HEK293 (cell line): ENCODE results near the gene PRPF8.

Source experiments
- CTCF ChIA-PET: fragments of 350-600 bp; formaldehyde crosslinking; extraction: SDS; loops from one replicate; lab custom pipeline; 2021; ENCODE audit warnings: antibody characterized with exemption; lab: Yijun Ruan, JAX
- POLR2A ChIA-PET: fragments of 300-600 bp; formaldehyde crosslinking; extraction: SDS; loops from one replicate; lab custom pipeline; 2020; ENCODE audit warnings: antibody characterized with exemption, inconsistent platforms; lab: Yijun Ruan, JAX
- H3K27ac ChIP-seq: fragments of 200-500 bp; sonication (Bioruptor generic); 2 replicates; pipeline ENCODE4 v1.5.1; 2014; ENCODE audit warnings: low read depth, low read length, control low read depth, inconsistent platforms; ENCODE audit errors: extremely low read depth
- H3K36me3 ChIP-seq, 2 experiments: fragments of 200-500 bp in 1 of 2; sonication (Bioruptor generic) in 1 of 2; 1 replicate in 1 of 2; 2 replicates in 1 of 2; pipeline ENCODE4 v1.5.1; 2014 to 2017; ENCODE audit warnings: inconsistent platforms in 2 of 2, low read length in 2 of 2; ENCODE audit not compliant: control insufficient read depth in 2 of 2, insufficient read depth in 1 of 2
- H3K4me1 ChIP-seq: fragments of 200-500 bp; sonication (Bioruptor generic); 2 replicates; pipeline ENCODE4 v1.5.1; 2014; ENCODE audit warnings: mild to moderate bottlenecking, low read length, inconsistent platforms; ENCODE audit not compliant: control insufficient read depth, insufficient read depth
- H3K4me3 ChIP-seq: 2 replicates; pipeline ENCODE4 v1.5.1; 2011; ENCODE audit warnings: low read depth, mild to moderate bottlenecking, control low read depth, low read length, moderate library complexity
- H3K9me3 ChIP-seq: fragments of 200-500 bp; sonication (Bioruptor generic); 2 replicates; pipeline ENCODE4 v1.5.1; 2014; ENCODE audit warnings: low read depth, low read length, inconsistent platforms; ENCODE audit not compliant: control insufficient read depth, insufficient read depth
- ATF2 ChIP-seq: fragments of 450-650 bp; formaldehyde crosslinking; IDR thresholded peaks from 2 replicates; pipeline ENCODE4 v1.5.1; 2016; ENCODE audit warnings: missing biosample characterization, missing genetic modification characterization, low read depth
- ELK4 ChIP-seq: IDR thresholded peaks from 2 replicates; pipeline ENCODE4 v1.6.1; 2011; ENCODE audit warnings: mild to moderate bottlenecking, low read depth, low read length, borderline replicate concordance
- GLI2 ChIP-seq: fragments of 450-650 bp; formaldehyde crosslinking; IDR thresholded peaks from 2 replicates; pipeline ENCODE4; 2017; ENCODE audit warnings: missing biosample characterization, missing genetic modification characterization, low read depth, borderline replicate concordance
- REPIN1 ChIP-seq: fragments of 450-650 bp; formaldehyde crosslinking; IDR thresholded peaks from 2 replicates; pipeline ENCODE4 v1.5.1; 2017; ENCODE audit warnings: missing biosample characterization, missing genetic modification characterization, low read depth
- REST ChIP-seq: fragments of 450-650 bp; formaldehyde crosslinking; IDR thresholded peaks from 2 replicates; pipeline ENCODE4 v1.5.1; 2016; ENCODE audit warnings: missing biosample characterization, missing genetic modification characterization
- WT1 ChIP-seq: fragments of 450-650 bp; formaldehyde crosslinking; IDR thresholded peaks from 2 replicates; pipeline ENCODE4 v1.5.1; 2016; ENCODE audit warnings: missing biosample characterization, missing genetic modification characterization
- ZBTB10 ChIP-seq: fragments of 450-650 bp; formaldehyde crosslinking; IDR thresholded peaks from 2 replicates; pipeline ENCODE4 v1.5.1; 2016; ENCODE audit warnings: missing biosample characterization, missing genetic modification characterization
- ZBTB49 ChIP-seq: fragments of 450-650 bp; formaldehyde crosslinking; IDR thresholded peaks from 2 replicates; pipeline ENCODE4 v1.5.1; 2016; ENCODE audit warnings: missing biosample characterization, missing genetic modification characterization, low read depth
- ZEB2 ChIP-seq: fragments of 450-650 bp; formaldehyde crosslinking; IDR thresholded peaks from 2 replicates; pipeline ENCODE4 v1.5.1; 2016; ENCODE audit warnings: missing biosample characterization, missing genetic modification characterization
- ZNF138 ChIP-seq: fragments of 450-650 bp; formaldehyde crosslinking; IDR thresholded peaks from 2 replicates; pipeline ENCODE4 v1.5.1; 2016; ENCODE audit warnings: missing biosample characterization, missing genetic modification characterization, borderline replicate concordance
- ZNF223 ChIP-seq: fragments of 450-650 bp; formaldehyde crosslinking; IDR thresholded peaks from 2 replicates; pipeline ENCODE4 v1.5.1; 2016; ENCODE audit warnings: missing biosample characterization, missing genetic modification characterization
- ZNF354C ChIP-seq: fragments of 450-650 bp; formaldehyde crosslinking; IDR thresholded peaks from 2 replicates; pipeline ENCODE4 v1.5.1; 2016; ENCODE audit warnings: missing biosample characterization, missing genetic modification characterization, low read depth, borderline replicate concordance
- ZNF514 ChIP-seq: fragments of 450-650 bp; formaldehyde crosslinking; IDR thresholded peaks from 2 replicates; pipeline ENCODE4 v1.5.1; 2016; ENCODE audit warnings: missing biosample characterization, missing genetic modification characterization
- ZNF521 ChIP-seq: fragments of 450-650 bp; formaldehyde crosslinking; IDR thresholded peaks from 2 replicates; pipeline ENCODE4 v1.5.1; 2017; ENCODE audit warnings: missing biosample characterization, mild to moderate bottlenecking, missing genetic modification characterization
- ZNF529 ChIP-seq: fragments of 450-650 bp; formaldehyde crosslinking; IDR thresholded peaks from 2 replicates; pipeline ENCODE4 v1.5.1; 2017; ENCODE audit warnings: missing genetic modification characterization, missing biosample characterization; ENCODE audit not compliant: insufficient replicate concordance
- ZNF561 ChIP-seq: fragments of 450-650 bp; IDR thresholded peaks from 2 replicates; pipeline ENCODE4 v1.5.1; 2018; ENCODE audit warnings: missing biosample characterization, missing genetic modification characterization, borderline replicate concordance
- ZNF621 ChIP-seq: fragments of 450-650 bp; formaldehyde crosslinking; IDR thresholded peaks from 2 replicates; pipeline ENCODE4 v1.5.1; 2017; ENCODE audit warnings: missing biosample characterization, missing genetic modification characterization
- ZNF707 ChIP-seq: fragments of 450-650 bp; formaldehyde crosslinking; IDR thresholded peaks from 2 replicates; pipeline ENCODE4 v1.5.1; 2016; ENCODE audit warnings: missing biosample characterization, missing genetic modification characterization
- ZSCAN30 ChIP-seq: fragments of 450-650 bp; IDR thresholded peaks from 2 replicates; pipeline ENCODE4 v1.5.1; 2018; ENCODE audit warnings: missing biosample characterization, mild to moderate bottlenecking, missing genetic modification characterization, moderate library complexity

Gene PRPF8

GRCh38 chr17:1625053-1625452 lies 59.6 kb downstream of the PRPF8 start:
- H3K4me1 ChIP-seq: no peaks in the 10 kb centered on the region; the same call in 1 of the 2 replicates
- POLR2A ChIA-PET: interaction anchor here (2.5 kb wide), 1 partner anchor 50 kb away, joined by 7 read pairs; no protein-coding TSS in a partner anchor
- CTCF ChIA-PET: interaction anchor here (0.6 to 1.9 kb wide), 3 partner anchors 9 to 51 kb away, joined by 3 to 9 read pairs (median 4); no protein-coding TSS in a partner anchor
- H3K36me3 ChIP-seq: no peaks in the 10 kb centered on the region
- H3K27ac ChIP-seq: no peak overlapping the region
- no peaks in the 10 kb centered on the region for H3K9me3 ChIP-seq
- H3K4me3 ChIP-seq: no peak overlapping the region
- TF ChIP-seq ZNF561 (tag by site-specific recombination): no peak
- TF ChIP-seq WT1 (tag by site-specific recombination): no peak
- TF ChIP-seq ZNF521 (tag by site-specific recombination): no peak
- TF ChIP-seq ZNF354C (tag by site-specific recombination): no peak
- no peak for TF ChIP-seq ZNF621 (tag by site-specific recombination)
- no peak for TF ChIP-seq ZSCAN30 (tag by site-specific recombination)
- no peak for TF ChIP-seq ZBTB49 (tag by site-specific recombination)
- TF ChIP-seq ZNF223 (tag by site-specific recombination): no peak
- no peak for TF ChIP-seq REPIN1 (tag by site-specific recombination)
- no peak for TF ChIP-seq ATF2
- no peak for TF ChIP-seq ELK4
- no peak for TF ChIP-seq ZNF707
- TF ChIP-seq GLI2 (tag by site-specific recombination): no peak

GRCh38 chr17:1624650-1625049 lies 60.0 kb downstream of the PRPF8 start:
- TF ChIP-seq ZNF514 (tag by site-specific recombination): no peak
- CTCF ChIA-PET: interaction anchor here (0.6 to 1.9 kb wide), 2 partner anchors 47 to 50 kb away, joined by 4 to 9 read pairs; no protein-coding TSS in a partner anchor
- Histone ChIP-seq H3K36me3 (no peaks in the 10 kb centered on the region), H3K9me3 (no peaks in the 10 kb centered on the region), H3K4me3 (no peak overlapping the region), H3K4me1 (no peaks in the 10 kb centered on the region; the same call in 1 of the 2 replicates), H3K27ac (no peak overlapping the region)
- POLR2A ChIA-PET: interaction anchor here (2.5 kb wide), 1 partner anchor 50 kb away, joined by 7 read pairs; no protein-coding TSS in a partner anchor

- POLR2A ChIA-PET: interaction anchor here (0.5 kb wide), 1 partner anchor 10 kb away, joined by 7 read pairs; no protein-coding TSS in a partner anchor
- Histone ChIP-seq H3K36me3 (no peaks in the 10 kb centered on the region), H3K9me3 (no peaks in the 10 kb centered on the region), H3K4me1 (no peaks in the 10 kb centered on the region; the same call in 1 of the 2 replicates), H3K27ac (no peak overlapping the region), H3K4me3 (no peak overlapping the region)
- CTCF ChIA-PET: interaction anchor here (0.6 kb wide), 2 partner anchors 47 to 1425 kb away, joined by 3 to 7 read pairs; no protein-coding TSS in a partner anchor
- no peak for TF ChIP-seq ZEB2
- no peak for TF ChIP-seq REST (tag by site-specific recombination)
- TF ChIP-seq ZNF138 (tag by site-specific recombination): no peak
- no peak for TF ChIP-seq ZNF529 (tag by site-specific recombination)
- no peak for TF ChIP-seq ZBTB10 (tag by site-specific recombination)
Measured at GRCh38 chr17:1623057-1623630, 61.5 kb downstream of the PRPF8 start.
